Measurements from ENCODE around the gene VKORC1.
"Not testable (repeated sequence)": the region's sequence is repeated elsewhere in the genome, so short reads cannot be mapped to it uniquely, and the experiment has no call there.

Gene VKORC1

GRCh38 chr16:31107465-31107867, 12.9 kb upstream of the VKORC1 start:
- no peak for DNase-seq (ENCODE audit: low spot score)

GRCh38 chr16:31106509-31107464, 12.2 kb upstream of the VKORC1 start:
- DNase-seq (ENCODE audit: low spot score) = no peak

GRCh38 chr16:31105677-31106213, 11.1 kb upstream of the VKORC1 start:
- DNase-seq (ENCODE audit: low spot score) = peak; percentile 75

GRCh38 chr16:31100876-31101641, 6.5 kb upstream of the VKORC1 start:
- not testable (repeated sequence) for DNase-seq (ENCODE audit: low spot score)

GRCh38 chr16:31099860-31100638, 5.5 kb upstream of the VKORC1 start:
- DNase-seq (ENCODE audit: low spot score) = no peak

- no peak for DNase-seq (ENCODE audit: low spot score)
Measured at GRCh38 chr16:31094088-31094423, 541 bp downstream of the VKORC1 start.

GRCh38 chr16:31093132-31093703, 1.4 kb downstream of the VKORC1 start:
- DNase-seq (ENCODE audit: low spot score) = peak; percentile 72

GRCh38 chr16:31092330-31092729, 2.3 kb downstream of the VKORC1 start:
- no peak for DNase-seq (ENCODE audit: low spot score)

GRCh38 chr16:31090540-31090939, 4.1 kb downstream of the VKORC1 start:
- no peak for DNase-seq (ENCODE audit: low spot score)

GRCh38 chr16:31089199-31089598, 5.4 kb downstream of the VKORC1 start:
- DNase-seq (ENCODE audit: low spot score) = no peak

GRCh38 chr16:31088459-31089183, 6.0 kb downstream of the VKORC1 start, which contains the start of gene PRSS53:
PRSS53 (minus strand) TSS chr16:31088943; CDS start chr16:31088809, 134 bp downstream.
- no peak for DNase-seq (ENCODE audit: low spot score)

- DNase-seq (ENCODE audit: low spot score) = no peak
Measured at GRCh38 chr16:31087971-31088370, 6.6 kb downstream of the VKORC1 start.

GRCh38 chr16:31087481-31087880, 7.1 kb downstream of the VKORC1 start:
- no peak for DNase-seq (ENCODE audit: low spot score)

- DNase-seq (ENCODE audit: low spot score) = no peak
Measured at GRCh38 chr16:31086629-31086906, 8.0 kb downstream of the VKORC1 start.

GRCh38 chr16:31085873-31086628, 8.5 kb downstream of the VKORC1 start:
- no peak for DNase-seq (ENCODE audit: low spot score)

- DNase-seq (ENCODE audit: low spot score) = no peak
Measured at GRCh38 chr16:31085411-31085810, 9.2 kb downstream of the VKORC1 start.

GRCh38 chr16:31084584-31085302, 9.9 kb downstream of the VKORC1 start:
- DNase-seq (ENCODE audit: low spot score) = no peak

GRCh38 chr16:31083981-31084380, 10.6 kb downstream of the VKORC1 start:
- no peak for DNase-seq (ENCODE audit: low spot score)

GRCh38 chr16:31083556-31083955, 11.0 kb downstream of the VKORC1 start:
- DNase-seq (ENCODE audit: low spot score) = no peak

GRCh38 chr16:31083081-31083480, 11.5 kb downstream of the VKORC1 start:
- no peak for DNase-seq (ENCODE audit: low spot score)

Data from pons (tissue), 1 donor.